Osteoblast (primary cell): ENCODE data around the gene TPRN. TPM values are rescaled to one million over a fixed set of nuclear protein-coding genes. Genes with fewer than 3 reads are reported as not detected.

ENCODE experiments used
- DNase-seq: peaks from one replicate; pipeline ENCODE4 v3.0.0; 2011; ENCODE audit warnings: low spot score, mixed read lengths; ENCODE audit not compliant: insufficient read length; ENCODE audit errors: missing footprints
- H2AFZ ChIP-seq: 2 replicates; pipeline ENCODE4 v1.6.0; 2011; ENCODE audit warnings: mild to moderate bottlenecking, low read length
- H3K27ac ChIP-seq: 2 replicates; pipeline ENCODE4 v1.5.1; 2011; ENCODE audit warnings: mild to moderate bottlenecking, low read depth, low read length, moderate library complexity
- H3K27me3 ChIP-seq: 2 replicates; pipeline ENCODE4 v1.6.0; 2012; ENCODE audit warnings: mild to moderate bottlenecking, control low read depth, inconsistent platforms, low read length, moderate library complexity; ENCODE audit not compliant: insufficient read depth
- H3K36me3 ChIP-seq: 2 replicates; pipeline ENCODE4 v1.5.1; 2011; ENCODE audit warnings: mild to moderate bottlenecking, low read length, control low read depth, moderate library complexity; ENCODE audit not compliant: insufficient read depth
- H3K4me1 ChIP-seq: 2 replicates; pipeline ENCODE4 v1.5.1; 2011; ENCODE audit warnings: mild to moderate bottlenecking, low read length, control low read depth, moderate library complexity; ENCODE audit not compliant: insufficient read depth
- H3K4me2 ChIP-seq: 2 replicates; pipeline ENCODE4 v1.6.0; 2011; ENCODE audit warnings: mild to moderate bottlenecking, low read length; ENCODE audit not compliant: insufficient read depth
- H3K4me3 ChIP-seq: fragments of 200-600 bp; sonication (generic); 3 replicates; pipeline ENCODE4 v1.5.1; 2012; ENCODE audit warnings: mild to moderate bottlenecking, low read length, inconsistent platforms; ENCODE audit not compliant: insufficient read depth
- H3K79me2 ChIP-seq: 2 replicates; pipeline ENCODE4 v1.6.0; 2012; ENCODE audit warnings: mild to moderate bottlenecking, low read length, control low read depth, inconsistent platforms; ENCODE audit not compliant: insufficient read depth
- H3K9me3 ChIP-seq: 2 replicates; pipeline ENCODE4 v1.5.1; 2011; ENCODE audit warnings: low read depth, low read length, control low read depth
- H4K20me1 ChIP-seq: 2 replicates; pipeline ENCODE4 v1.6.0; 2012; ENCODE audit warnings: mild to moderate bottlenecking, low read length, control low read depth; ENCODE audit not compliant: insufficient read depth
- total RNA-seq: library from RNA; depleted of rRNA; stranded (reverse); fragments of >200 nt; gene quantifications from 2 replicates; pipeline ENCODE4 v1.2.3, GENCODE V29; 2012
- TF ChIP-seq, protein P1 (sequence below): IDR thresholded peaks from 2 replicates; pipeline ENCODE4 v1.5.1; 2011; ENCODE audit warnings: mild to moderate bottlenecking, low read depth, low read length, moderate library complexity; ENCODE audit errors: extremely low read depth

The TPRN gene
- total RNA-seq, 1 donor: 10.5 TPM

DNA sequence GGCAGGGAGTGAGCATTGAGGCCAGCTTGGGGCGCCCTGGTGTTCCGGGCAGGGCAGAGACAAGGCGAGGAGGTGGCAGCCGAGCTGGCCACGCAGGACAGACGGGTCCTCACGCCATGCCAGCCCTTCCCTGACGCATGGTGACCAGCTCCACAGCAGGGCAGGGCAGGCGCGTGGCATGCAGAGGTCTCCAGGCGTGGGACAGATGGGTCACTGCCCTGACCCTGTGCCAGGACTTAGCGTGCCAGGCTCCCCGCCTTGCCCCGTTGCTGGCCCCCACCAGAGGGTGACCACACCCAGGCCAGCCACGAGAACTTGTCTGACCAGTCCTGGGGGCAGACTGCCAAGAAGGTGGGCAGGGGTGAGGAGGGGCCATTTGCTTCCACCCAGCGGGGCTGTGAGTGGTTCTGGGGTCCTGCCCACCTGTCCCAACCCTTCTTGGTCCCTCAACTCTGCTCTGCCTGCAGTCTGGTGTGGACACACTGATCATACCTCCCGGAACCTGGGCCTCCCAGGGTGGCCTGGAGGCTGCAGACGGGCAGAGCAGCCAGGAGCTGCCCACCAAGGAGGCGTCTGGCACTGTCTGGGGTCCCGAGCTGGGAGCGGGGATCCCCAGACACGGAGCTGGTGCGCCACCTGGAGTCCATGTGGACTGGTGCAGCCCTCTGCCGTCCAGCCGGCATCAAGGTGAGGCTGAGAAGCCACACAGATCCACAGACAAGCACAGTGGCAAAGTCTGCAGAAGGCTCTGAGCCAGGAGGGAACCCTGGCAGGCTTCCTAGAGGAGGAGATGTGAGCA lies 26.7 kb upstream of the TPRN start, which contains the start of gene RNF224:
RNF224 (plus strand) TSS at position 449 of the 799 bp plus-strand sequence. CDS start 834 bp downstream, outside the sequence.
- H3K4me3 ChIP-seq: no peak within 1 kb of the TSS
- H3K27me3 ChIP-seq: no peaks in the 10 kb centered on the region
- no peak within 1 kb of the TSS for H3K27ac ChIP-seq
- H3K36me3 ChIP-seq: no peaks in the 10 kb centered on the region
- H4K20me1 ChIP-seq: no peaks in the 10 kb centered on the region
- no peak within 1 kb of the TSS for H2AFZ ChIP-seq
- no peak within 1 kb of the TSS for H3K4me2 ChIP-seq
- H3K9me3 ChIP-seq: no peaks in the 10 kb centered on the region
- H3K4me1 ChIP-seq: peaks cover 9% of the 10 kb centered on the region
- TF ChIP-seq, protein P1, sequence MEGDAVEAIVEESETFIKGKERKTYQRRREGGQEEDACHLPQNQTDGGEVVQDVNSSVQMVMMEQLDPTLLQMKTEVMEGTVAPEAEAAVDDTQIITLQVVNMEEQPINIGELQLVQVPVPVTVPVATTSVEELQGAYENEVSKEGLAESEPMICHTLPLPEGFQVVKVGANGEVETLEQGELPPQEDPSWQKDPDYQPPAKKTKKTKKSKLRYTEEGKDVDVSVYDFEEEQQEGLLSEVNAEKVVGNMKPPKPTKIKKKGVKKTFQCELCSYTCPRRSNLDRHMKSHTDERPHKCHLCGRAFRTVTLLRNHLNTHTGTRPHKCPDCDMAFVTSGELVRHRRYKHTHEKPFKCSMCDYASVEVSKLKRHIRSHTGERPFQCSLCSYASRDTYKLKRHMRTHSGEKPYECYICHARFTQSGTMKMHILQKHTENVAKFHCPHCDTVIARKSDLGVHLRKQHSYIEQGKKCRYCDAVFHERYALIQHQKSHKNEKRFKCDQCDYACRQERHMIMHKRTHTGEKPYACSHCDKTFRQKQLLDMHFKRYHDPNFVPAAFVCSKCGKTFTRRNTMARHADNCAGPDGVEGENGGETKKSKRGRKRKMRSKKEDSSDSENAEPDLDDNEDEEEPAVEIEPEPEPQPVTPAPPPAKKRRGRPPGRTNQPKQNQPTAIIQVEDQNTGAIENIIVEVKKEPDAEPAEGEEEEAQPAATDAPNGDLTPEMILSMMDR: peak; percentile 84
- no peaks in the 10 kb centered on the region for H3K79me2 ChIP-seq
- peak; percentile 99 for DNase-seq

DNA sequence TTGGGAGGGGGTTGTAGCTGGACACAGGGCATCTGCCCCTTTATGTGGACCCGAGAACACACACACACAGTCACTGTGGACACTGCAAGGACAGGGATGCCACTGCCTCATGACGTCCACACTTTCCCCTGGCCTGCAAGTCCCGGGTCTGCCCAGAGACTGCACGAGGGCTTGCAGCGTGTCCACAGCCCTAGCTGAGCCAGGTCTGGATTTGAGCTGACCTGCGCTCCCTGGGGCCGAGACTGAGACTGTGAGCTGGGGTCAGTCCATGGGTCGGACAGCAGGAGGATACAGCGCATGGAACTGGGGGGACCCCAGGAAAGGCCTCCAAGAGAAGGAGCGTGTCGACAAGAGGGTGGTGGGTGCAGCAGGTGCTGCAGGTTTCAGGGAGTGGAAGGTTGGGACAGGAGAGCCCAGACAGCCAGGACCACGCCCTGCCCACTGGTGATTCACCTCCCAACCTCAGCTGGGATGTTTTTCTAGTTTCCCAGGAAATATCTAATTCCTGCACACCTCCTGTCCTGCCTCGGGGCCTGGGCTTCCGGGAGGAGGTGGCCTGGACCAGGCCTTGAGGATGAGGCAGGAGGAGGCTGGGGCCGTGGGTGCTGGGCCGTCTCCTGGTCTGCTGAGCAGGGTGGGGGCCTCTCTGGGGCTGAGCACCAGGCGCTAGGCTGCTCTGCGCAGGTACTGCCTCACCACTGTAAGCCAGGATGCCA lies 26.0 kb upstream of the TPRN start:
- H3K4me2 ChIP-seq: no peak overlapping the region
- no peaks in the 10 kb centered on the region for H3K27me3 ChIP-seq
- peaks cover 9% of the 10 kb centered on the region for H3K4me1 ChIP-seq
- no peaks in the 10 kb centered on the region for H3K36me3 ChIP-seq
- no peaks in the 10 kb centered on the region for H3K9me3 ChIP-seq
- TF ChIP-seq, protein P1: no peak
- no peak overlapping the region for H2AFZ ChIP-seq
- no peak overlapping the region for H3K27ac ChIP-seq
- H3K79me2 ChIP-seq: no peaks in the 10 kb centered on the region
- no peak overlapping the region for H3K4me3 ChIP-seq
- no peak for DNase-seq
- H4K20me1 ChIP-seq: no peaks in the 10 kb centered on the region

DNA sequence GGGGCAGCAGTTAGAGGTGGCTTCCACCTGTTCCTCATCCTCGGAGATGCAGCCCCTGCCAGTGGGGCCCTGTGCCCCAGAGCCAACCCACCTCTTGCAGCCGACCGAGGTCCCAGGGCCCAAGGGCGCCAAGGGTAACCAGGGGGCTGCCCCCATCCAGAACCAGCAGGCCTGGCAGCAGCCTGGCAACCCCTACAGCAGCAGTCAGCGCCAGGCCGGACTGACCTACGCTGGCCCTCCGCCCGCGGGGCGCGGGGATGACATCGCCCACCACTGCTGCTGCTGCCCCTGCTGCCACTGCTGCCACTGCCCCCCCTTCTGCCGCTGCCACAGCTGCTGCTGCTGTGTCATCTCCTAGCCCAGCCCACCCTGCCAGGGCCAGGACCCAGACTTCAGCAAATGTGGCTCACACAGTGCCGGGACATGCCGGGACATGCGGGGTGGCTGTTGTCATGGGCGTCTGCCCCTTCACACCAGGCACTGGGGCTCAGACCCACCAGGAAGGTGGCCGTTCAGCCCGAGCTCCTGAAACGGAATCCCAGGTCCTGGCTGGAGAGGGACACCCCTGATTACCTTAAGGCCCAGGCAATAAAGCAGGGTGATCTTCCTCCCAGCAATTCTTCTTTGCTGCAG lies 25.3 kb upstream of the TPRN start:
- Histone ChIP-seq H2AFZ (no peak overlapping the region), H3K79me2 (no peaks in the 10 kb centered on the region), H3K36me3 (no peaks in the 10 kb centered on the region), H3K9me3 (no peaks in the 10 kb centered on the region), H3K27me3 (no peaks in the 10 kb centered on the region), H4K20me1 (no peaks in the 10 kb centered on the region), H3K27ac (no peak overlapping the region), H3K4me1 (peaks cover 9% of the 10 kb centered on the region), H3K4me3 (no peak overlapping the region), H3K4me2 (no peak overlapping the region)
- no peak for DNase-seq
- TF ChIP-seq, protein P1: no peak
